ENCODE measurements around the gene KRTAP3-3. TPM values are rescaled to one million over a fixed set of nuclear protein-coding genes. Genes with fewer than 3 reads are reported as not detected.
"Not testable (repeated sequence)": the region's sequence is repeated elsewhere in the genome, so short reads cannot be mapped to it uniquely, and the experiment has no call there.

Gene KRTAP3-3
- polyA plus RNA-seq, 1 donor = not detected

GRCh38 chr17:41004397-41004796, 10.4 kb upstream of the KRTAP3-3 start:
- DNase-seq = no peak

DNA sequence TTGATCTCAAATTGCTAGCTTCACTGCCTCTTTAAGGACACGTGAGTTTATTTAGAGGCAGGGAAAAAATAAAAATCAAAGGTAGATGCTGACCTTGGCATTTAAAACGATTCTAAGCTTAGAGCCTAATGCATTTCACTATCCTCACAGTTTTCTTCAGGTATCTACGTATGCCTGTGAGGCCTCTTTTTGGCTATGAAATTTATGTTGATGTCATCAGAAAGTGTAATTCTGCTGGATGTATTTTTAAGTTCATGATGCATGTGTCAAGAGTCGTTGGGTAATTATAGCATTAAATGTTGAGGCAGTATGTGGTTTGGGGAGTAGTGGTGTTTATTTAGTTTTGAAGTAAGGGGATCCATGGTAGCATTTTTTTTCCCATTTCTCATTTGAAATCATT, 10.0 kb upstream of the KRTAP3-3 start:
- no peak for DNase-seq

DNA sequence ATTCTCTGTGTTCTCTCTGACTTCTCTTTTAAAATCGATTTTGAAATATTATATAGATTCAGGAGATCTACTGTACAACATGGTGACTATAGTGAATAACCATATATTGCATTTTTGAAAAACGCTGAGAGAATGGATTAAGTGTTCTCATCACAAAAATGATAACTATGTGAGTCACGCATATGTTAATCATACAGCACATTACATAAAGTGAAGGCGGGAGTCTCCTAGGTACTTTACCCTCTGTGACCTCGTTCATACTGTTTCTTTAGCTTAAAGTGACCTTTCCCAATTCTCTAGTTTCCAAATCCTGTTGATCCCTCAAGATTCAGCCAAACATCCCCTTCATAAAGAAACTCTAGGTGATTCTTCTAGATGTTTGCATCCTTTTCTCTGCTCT, 8.8 kb upstream of the KRTAP3-3 start:
- no peak for DNase-seq

GRCh38 chr17:41001795-41002194, 7.8 kb upstream of the KRTAP3-3 start:
- DNase-seq = no peak

GRCh38 chr17:40999563-40999962, 5.6 kb upstream of the KRTAP3-3 start, which contains the start of gene KRTAP3-2:
TSS of gene KRTAP3-2 (minus strand) at chr17:40999906. CDS start at chr17:40999853, 53 bp downstream.
- not testable (repeated sequence) for DNase-seq

GRCh38 chr17:40997361-40997760, 3.4 kb upstream of the KRTAP3-3 start:
- no peak for DNase-seq

DNA sequence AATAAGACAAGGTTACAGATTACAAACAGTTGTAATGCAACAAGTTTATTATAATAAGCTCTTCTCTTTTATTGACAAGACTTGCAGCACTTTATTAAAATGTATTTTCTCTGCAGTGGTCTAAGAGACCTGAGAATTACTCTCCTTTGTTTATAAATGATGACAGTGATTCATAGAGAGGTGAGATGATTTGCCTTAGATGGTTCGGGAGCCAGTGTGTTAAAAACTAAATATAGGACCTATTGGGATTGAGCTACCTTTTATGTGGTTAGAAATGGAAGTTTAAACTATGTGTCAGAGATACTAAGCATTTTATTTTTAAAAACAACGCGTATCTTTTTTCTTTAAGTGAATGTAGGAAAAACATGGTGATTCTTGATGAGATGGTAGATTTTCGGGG, 2.9 kb upstream of the KRTAP3-3 start:
- no peak for DNase-seq

DNA sequence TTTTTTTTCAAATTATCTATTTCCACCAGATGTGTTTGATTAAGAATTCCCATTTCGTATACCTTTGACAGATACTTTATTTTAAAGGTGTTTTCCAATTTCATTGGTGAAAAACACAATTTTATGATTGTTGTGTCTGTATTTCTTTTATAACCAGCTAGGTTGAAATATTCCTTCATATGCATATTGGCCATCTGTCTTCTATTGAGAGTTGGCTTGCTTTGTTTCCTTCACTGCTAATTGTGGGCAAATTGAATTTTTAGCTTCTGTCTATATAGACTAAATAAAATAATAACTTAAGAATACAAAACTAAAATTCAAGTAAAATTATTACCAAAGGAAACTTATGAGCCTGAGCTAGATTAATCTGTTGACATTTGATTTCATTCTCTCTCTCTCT, 1.2 kb upstream of the KRTAP3-3 start:
- DNase-seq = no peak

DNA sequence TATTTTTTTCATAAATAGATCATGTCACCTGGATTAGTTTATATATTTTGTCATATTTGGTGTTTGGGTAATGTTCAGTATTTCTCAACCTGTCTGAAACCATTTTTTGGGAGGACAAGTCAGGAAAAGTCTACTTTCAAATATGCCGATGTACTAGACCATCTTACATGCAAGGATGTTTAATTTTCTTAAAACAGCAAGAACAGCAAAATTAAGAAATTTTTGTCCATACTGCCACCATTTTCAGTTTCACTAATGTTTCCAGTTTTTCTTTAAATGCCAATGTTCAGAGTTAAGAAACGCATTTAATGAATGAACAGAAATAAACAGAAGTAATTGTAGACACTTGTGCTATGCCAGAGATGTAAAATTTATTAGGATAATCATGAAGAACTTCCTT, 880 bp downstream of the KRTAP3-3 start:
- no peak for DNase-seq

- DNase-seq = no peak
Observed at GRCh38 chr17:40992666-40993065, 1.3 kb downstream of the KRTAP3-3 start.

GRCh38 chr17:40986920-40987319, 7.0 kb downstream of the KRTAP3-3 start:
- no peak for DNase-seq

- no peak for DNase-seq
Observed at GRCh38 chr17:40984226-40984625, 9.7 kb downstream of the KRTAP3-3 start, which contains the start of gene KRT40. TSS of gene KRT40 (minus strand) at chr17:40984326. CDS start at chr17:40984273, 53 bp downstream.

DNA sequence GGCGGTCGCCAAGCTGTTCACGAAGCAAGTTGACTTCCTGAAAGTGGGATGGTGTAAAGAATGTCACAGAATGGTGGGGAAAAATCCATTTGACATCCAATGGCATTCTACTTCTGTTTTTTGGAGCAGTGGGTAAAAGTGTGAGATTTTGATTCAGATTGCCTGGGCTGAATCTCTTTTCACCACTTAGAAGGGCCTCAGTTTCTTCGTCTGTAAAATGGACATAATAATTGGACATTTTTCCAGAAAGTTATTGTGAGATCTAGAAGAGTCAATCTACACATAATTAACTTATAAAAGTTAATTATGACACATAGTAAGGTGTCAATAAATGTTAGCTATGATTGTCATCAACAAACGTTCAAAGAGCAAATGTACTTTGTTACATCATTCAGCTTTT, 12.8 kb downstream of the KRTAP3-3 start:
- DNase-seq = no peak

GRCh38 chr17:40980596-40980995, 13.4 kb downstream of the KRTAP3-3 start:
- DNase-seq = peak; percentile 23

- DNase-seq = no peak
Observed at GRCh38 chr17:40980117-40980516, 13.8 kb downstream of the KRTAP3-3 start.

DNA sequence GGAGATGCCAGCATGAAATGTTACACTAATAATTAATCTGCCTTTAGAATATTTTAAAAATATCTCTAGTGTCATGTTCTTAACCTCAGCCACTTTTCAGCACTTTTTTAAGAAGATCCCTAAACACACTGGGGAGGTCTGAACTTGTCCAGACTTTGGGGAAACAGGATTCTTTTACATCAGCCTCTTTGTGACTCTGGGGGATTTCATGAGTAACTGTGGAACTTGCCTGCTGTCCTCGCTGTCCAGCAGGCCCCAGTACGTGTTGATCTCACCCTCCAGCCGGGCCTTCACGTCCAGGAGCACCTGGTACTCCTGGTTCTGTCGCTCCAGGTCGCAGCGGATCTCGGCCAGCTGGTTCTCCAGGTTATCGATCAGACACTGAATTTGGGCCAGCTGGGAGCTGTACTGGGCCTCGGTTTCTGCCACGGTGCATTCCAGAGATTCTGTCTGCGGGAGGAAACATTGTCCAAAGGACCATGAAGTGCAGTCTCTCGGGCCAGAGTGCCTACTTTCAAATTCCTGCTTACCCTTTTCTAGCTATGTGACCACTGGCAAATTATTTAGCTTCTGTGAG, 15.3 kb downstream of the KRTAP3-3 start:
- no peak for DNase-seq

DNA sequence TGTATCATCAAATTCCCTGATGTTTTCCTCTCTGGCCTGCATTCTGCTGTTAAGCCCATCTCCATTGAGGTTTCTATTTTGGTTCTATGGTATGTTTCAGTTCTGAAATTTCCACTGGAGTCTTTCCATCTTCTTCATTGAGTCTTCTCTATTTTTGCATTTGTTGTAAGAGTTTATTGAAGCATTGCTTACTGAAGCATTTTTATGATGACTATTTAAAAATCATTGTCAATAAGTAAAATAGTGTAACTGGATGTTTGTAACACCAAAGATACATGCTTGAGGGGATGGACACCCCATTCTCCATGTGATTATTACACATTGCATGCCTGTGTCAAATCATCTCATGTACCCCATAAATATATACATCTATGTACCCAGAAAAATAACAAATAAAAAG, 18.4 kb downstream of the KRTAP3-3 start:
- DNase-seq = no peak

- DNase-seq = no peak
Observed at GRCh38 chr17:40974366-40974765, 19.6 kb downstream of the KRTAP3-3 start.

- no peak for DNase-seq
Observed at GRCh38 chr17:40967582-40967981, 26.4 kb downstream of the KRTAP3-3 start.

DNA sequence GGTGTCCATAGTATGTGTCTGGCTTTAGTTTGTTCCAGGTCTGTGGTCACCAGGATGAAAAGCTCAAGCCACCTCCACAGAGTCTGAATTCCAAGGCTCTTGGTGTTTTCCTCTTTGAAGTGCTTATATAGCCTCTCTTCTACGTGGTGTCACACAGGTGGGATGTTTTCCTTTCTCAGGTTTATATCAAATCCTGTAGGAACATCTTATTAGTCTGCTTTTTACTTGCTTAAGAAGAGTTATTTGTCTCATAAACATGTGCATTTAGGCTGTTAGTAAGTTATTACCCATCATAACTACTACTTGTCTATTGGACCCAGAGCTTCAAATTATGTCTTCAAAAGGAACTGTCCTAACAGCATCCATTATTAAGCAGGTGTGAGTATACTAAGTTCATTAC, 27.1 kb downstream of the KRTAP3-3 start, which contains the start of gene KRT39:
Gene KRT39, minus strand, starts transcription at position 101 of the 400 bp plus-strand sequence. Its CDS starts 92 bp downstream, at position 9.
- DNase-seq = no peak

DNA sequence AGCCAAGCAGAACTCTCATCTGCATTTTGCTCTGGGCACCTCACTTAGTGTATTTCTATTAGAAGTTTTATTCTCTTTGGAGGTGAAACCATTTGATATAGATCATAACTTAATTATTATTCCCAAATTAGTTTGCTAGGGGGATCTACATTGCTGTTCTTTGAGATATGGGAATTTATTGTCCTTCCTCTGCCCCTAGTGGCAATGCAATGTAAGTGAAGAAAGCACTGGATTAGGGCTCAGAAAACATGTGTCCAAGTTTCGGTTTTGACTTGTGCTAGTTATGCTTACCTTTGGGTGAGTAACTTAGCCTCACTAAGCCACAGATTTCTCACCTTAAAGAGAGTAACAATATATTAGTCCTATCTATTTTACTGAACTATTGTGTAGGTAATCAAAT, 30.1 kb downstream of the KRTAP3-3 start:
- DNase-seq = no peak

- no peak for DNase-seq
Observed at GRCh38 chr17:40962059-40962561, 31.9 kb downstream of the KRTAP3-3 start.

GRCh38 chr17:40961591-40961990, 32.4 kb downstream of the KRTAP3-3 start:
- DNase-seq = no peak

- DNase-seq = no peak
Observed at GRCh38 chr17:40960144-40960543, 33.8 kb downstream of the KRTAP3-3 start.
